BE2C (cell line): ENCODE measurements around the gene CNPY3.

Experiments
- DNase-seq: peaks from one replicate; pipeline ENCODE4 v3.0.0-alpha.2; 2020
- H3K27me3 ChIP-seq: fragments of 250-450 bp; sonication (Bioruptor Pico); 2 replicates; pipeline ENCODE4 v1.5.1; 2020; ENCODE audit warnings: mild to moderate bottlenecking
- H3K36me3 ChIP-seq: fragments of 250-450 bp; sonication (Bioruptor Pico); 2 replicates; pipeline ENCODE4 v1.5.1; 2020; ENCODE audit warnings: mild to moderate bottlenecking
- H3K4me1 ChIP-seq: fragments of 250-450 bp; sonication (Bioruptor Pico); 2 replicates; pipeline ENCODE4 v1.5.1; 2020
- H3K4me3 ChIP-seq: 2 replicates; pipeline ENCODE4 v1.5.1; 2011; ENCODE audit warnings: low read depth, low read length
- H3K9me3 ChIP-seq: fragments of 250-450 bp; sonication (Bioruptor Pico); 2 replicates; pipeline ENCODE4 v1.5.1; 2020
- TF ChIP-seq, protein P1 (sequence below): IDR thresholded peaks from 2 replicates; pipeline ENCODE4 v1.5.1; 2012; ENCODE audit warnings: mild to moderate bottlenecking, low read depth, low read length

CNPY3 gene

DNA sequence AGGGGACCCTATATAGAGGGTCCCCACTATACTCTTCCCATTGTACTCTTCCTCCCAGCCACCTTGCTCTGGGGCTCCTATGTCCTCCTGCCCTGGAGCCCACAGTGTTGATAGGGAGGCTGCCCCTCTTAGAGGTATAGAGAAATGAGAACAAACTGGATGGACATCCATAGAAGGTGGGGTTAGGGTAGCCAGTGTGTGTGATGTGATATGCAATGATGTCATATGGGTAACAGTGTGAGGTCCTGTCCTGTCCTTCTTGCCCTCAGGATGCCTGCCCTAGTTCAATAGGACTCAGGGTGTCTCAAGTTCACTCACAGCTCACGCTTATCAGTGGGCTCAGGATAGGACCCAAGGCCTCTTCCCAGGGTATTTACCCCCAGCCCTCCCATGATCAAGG is 13.0 kb upstream of the CNPY3 start:
- no peaks in the 10 kb centered on the region for H3K36me3 ChIP-seq
- TF ChIP-seq, protein P1, sequence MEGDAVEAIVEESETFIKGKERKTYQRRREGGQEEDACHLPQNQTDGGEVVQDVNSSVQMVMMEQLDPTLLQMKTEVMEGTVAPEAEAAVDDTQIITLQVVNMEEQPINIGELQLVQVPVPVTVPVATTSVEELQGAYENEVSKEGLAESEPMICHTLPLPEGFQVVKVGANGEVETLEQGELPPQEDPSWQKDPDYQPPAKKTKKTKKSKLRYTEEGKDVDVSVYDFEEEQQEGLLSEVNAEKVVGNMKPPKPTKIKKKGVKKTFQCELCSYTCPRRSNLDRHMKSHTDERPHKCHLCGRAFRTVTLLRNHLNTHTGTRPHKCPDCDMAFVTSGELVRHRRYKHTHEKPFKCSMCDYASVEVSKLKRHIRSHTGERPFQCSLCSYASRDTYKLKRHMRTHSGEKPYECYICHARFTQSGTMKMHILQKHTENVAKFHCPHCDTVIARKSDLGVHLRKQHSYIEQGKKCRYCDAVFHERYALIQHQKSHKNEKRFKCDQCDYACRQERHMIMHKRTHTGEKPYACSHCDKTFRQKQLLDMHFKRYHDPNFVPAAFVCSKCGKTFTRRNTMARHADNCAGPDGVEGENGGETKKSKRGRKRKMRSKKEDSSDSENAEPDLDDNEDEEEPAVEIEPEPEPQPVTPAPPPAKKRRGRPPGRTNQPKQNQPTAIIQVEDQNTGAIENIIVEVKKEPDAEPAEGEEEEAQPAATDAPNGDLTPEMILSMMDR = no peak
- H3K4me1 ChIP-seq = no peaks in the 10 kb centered on the region

DNA sequence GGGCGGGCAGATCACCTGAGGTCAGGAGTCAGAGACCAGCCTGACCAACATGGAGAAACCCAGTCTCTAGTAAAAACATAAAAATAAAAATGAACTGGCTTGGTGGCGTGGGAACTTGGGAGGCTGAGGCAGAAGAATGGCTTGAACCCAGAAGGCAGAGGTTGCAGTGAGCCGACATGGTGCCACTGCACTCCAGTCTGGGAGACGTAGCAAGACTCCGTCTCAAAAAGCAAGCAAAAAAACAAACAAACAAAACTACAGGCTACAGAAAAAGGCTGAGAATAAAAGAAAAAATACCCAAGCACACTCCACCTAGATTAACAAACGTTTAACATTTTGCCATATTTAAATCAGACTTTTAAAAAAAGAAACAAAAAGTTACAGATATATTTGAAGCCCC is 7.5 kb upstream of the CNPY3 start:
- Histone ChIP-seq H3K9me3 (no peaks in the 10 kb centered on the region), H3K27me3 (no peaks in the 10 kb centered on the region), H3K4me1 (no peaks in the 10 kb centered on the region), H3K36me3 (no peaks in the 10 kb centered on the region), H3K4me3 (no peak overlapping the region)
- DNase-seq = no peak
- TF ChIP-seq, protein P1 = no peak

More for the DNA sequence above, 13.0 kb upstream of the CNPY3 start:
- Histone ChIP-seq H3K4me3 (no peak overlapping the region), H3K27me3 (no peaks in the 10 kb centered on the region), H3K9me3 (no peaks in the 10 kb centered on the region)
- no peak for DNase-seq

GRCh38 chr6:42923666-42924065 is 5.6 kb upstream of the CNPY3 start:
- no peaks in the 10 kb centered on the region for H3K36me3 ChIP-seq
- H3K9me3 ChIP-seq = no peaks in the 10 kb centered on the region
- H3K27me3 ChIP-seq = no peaks in the 10 kb centered on the region
- TF ChIP-seq, protein P1 = no peak
- DNase-seq = no peak
- no peak overlapping the region for H3K4me3 ChIP-seq
- H3K4me1 ChIP-seq = no peaks in the 10 kb centered on the region

DNA sequence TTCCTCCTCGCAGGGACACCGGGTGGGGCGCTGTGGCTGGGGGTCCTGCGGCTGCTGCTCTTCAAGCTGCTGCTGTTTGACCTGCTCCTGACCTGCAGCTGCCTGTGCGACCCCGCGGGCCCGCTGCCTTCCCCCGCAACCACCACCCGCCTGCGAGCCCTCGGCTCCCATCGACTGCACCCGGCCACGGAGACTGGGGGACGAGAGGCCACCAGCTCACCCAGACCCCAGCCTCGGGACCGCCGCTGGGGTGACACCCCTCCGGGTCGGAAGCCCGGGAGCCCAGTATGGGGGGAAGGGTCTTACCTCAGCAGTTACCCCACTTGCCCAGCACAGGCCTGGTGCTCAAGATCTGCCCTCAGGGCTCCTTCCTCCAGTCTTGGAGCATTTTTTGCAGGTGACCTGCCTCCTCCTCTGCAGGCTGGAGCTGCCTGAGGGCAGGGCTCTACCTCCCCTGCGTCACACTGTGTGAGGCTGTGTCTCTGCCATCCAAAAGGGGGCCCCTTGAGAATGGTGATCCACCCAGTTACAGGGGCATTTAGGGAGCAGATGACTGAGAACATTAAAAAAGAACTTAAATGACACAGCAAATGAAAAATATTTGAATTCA is 3.9 kb upstream of the CNPY3 start:
- no peaks in the 10 kb centered on the region for H3K36me3 ChIP-seq
- TF ChIP-seq, protein P1 = no peak
- H3K4me3 ChIP-seq = no peak overlapping the region
- no peak for DNase-seq
- no peaks in the 10 kb centered on the region for H3K27me3 ChIP-seq
- no peaks in the 10 kb centered on the region for H3K4me1 ChIP-seq
- no peaks in the 10 kb centered on the region for H3K9me3 ChIP-seq

- peaks cover 12% of the 10 kb centered on the region for H3K36me3 ChIP-seq
- TF ChIP-seq, protein P1 = no peak
- H3K9me3 ChIP-seq = no peaks in the 10 kb centered on the region
- peak overlapping the region; percentile 77 for H3K4me3 ChIP-seq
- no peaks in the 10 kb centered on the region for H3K27me3 ChIP-seq
- H3K4me1 ChIP-seq = 0 out of 2 replicates have a peak, but pooled peaks cover 2% of the 10 kb centered on the region
- DNase-seq = no peak
Observed at GRCh38 chr6:42929821-42930360, 611 bp downstream of the CNPY3 start.

GRCh38 chr6:42932412-42932811 is 3.1 kb downstream of the CNPY3 start:
- H3K9me3 ChIP-seq = no peaks in the 10 kb centered on the region
- H3K4me3 ChIP-seq = no peak overlapping the region
- 0 out of 2 replicates have a peak, but pooled peaks cover 2% of the 10 kb centered on the region for H3K4me1 ChIP-seq
- H3K36me3 ChIP-seq = peaks cover 33% of the 10 kb centered on the region
- no peak for DNase-seq
- no peaks in the 10 kb centered on the region for H3K27me3 ChIP-seq
- TF ChIP-seq, protein P1 = no peak
